T-helper 17 cell (primary cell): ENCODE measurements around the gene MSRB2. TPM values are rescaled to one million over a fixed set of nuclear protein-coding genes. Genes with fewer than 3 reads are reported as not detected.

ENCODE experiments used
- ATAC-seq: fragments of 150-1000 bp; cut with Tn5 transposase; 2 replicates; pipeline ENCODE4 v1.10.0; 2021; ENCODE audit warnings: mild to moderate bottlenecking, moderate library complexity
- DNase-seq, 3 donors: peaks; one replicate each; pipeline versions ENCODE4 v3.0.0 to v3.0.0-alpha.2; 2020 to 2021
- H3K9me3 ChIP-seq: one replicate; pipeline ENCODE4 v1.7.0; 2013; ENCODE audit warnings: low read length, mild to moderate bottlenecking; ENCODE audit not compliant: control insufficient read depth, poor library complexity, severe bottlenecking
- H3K27ac Mint-ChIP-seq: one replicate; pipeline ENCODE4 v1.8.0; 2022; ENCODE audit warnings: mild to moderate bottlenecking, moderate library complexity, mixed read lengths
- H3K27me3 Mint-ChIP-seq: one replicate; pipeline ENCODE4 v1.8.0; 2022; ENCODE audit warnings: mixed read lengths
- H3K36me3 Mint-ChIP-seq: one replicate; pipeline ENCODE4 v1.8.0; 2022; ENCODE audit warnings: low read depth, mixed read lengths
- H3K4me1 Mint-ChIP-seq: one replicate; pipeline ENCODE4 v1.8.0; 2022; ENCODE audit warnings: mild to moderate bottlenecking, mixed read lengths
- H3K4me3 Mint-ChIP-seq: one replicate; pipeline ENCODE4 v1.8.0; 2022; ENCODE audit warnings: mild to moderate bottlenecking, moderate library complexity, mixed read lengths
- total RNA-seq, 4 donors: library from RNA in 2 of 4; stranded (reverse) in 2 of 4; gene quantifications; one replicate each; pipeline ENCODE4 v1.2.3 and lab custom pipeline; 2022 to 2026

Gene MSRB2
- total RNA-seq, 2 donors from 2014 or later, result 1.1 to 6.2 TPM

DNA sequence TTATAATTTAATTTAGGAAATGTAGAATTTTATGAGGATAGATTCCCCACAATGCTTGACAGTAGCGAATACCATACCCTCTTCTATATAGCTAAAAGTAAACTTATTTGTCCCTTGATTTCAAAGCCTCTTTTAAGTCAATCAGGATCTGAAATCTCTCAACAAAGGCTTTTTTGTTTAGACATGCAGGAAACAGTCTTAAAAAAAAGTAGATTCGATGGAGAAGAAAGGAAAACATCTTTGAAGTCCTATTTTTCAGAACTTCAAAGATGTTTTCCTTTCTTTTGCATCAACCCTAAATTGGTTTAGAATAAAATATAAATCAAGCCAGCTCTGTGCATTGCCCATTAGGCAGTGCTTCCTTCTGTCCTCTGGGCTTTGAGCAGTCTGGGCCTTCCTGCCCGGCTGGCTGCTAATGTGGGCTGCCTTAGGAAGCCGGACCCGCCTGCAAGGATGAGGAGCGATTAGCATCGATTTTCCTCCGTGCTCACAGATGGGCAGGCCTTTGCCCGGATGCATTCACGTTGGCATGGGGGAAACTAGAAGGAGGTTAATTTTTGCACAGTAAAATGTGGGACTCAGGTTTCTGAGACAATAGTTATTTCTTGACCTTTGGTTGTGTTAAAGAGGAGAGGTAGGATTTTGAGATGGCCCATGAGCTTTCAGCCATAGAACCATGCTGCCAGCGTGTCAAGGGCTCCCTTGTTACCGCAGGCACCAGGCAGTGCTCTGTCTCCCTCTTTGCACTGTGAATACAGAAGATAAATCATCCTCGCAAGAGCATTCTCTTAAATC lies 15.5 kb downstream of the MSRB2 start:
- H3K27ac Mint-ChIP-seq, result no peak overlapping the region
- no peaks in the 10 kb centered on the region for H3K4me1 Mint-ChIP-seq
- no peak overlapping the region for H3K4me3 Mint-ChIP-seq
- no peak for ATAC-seq
- peaks cover 5% of the 10 kb centered on the region for H3K36me3 Mint-ChIP-seq
- DNase-seq, result no peak
- H3K9me3 ChIP-seq, result no peaks in the 10 kb centered on the region
- H3K27me3 Mint-ChIP-seq, result no peaks in the 10 kb centered on the region

DNA sequence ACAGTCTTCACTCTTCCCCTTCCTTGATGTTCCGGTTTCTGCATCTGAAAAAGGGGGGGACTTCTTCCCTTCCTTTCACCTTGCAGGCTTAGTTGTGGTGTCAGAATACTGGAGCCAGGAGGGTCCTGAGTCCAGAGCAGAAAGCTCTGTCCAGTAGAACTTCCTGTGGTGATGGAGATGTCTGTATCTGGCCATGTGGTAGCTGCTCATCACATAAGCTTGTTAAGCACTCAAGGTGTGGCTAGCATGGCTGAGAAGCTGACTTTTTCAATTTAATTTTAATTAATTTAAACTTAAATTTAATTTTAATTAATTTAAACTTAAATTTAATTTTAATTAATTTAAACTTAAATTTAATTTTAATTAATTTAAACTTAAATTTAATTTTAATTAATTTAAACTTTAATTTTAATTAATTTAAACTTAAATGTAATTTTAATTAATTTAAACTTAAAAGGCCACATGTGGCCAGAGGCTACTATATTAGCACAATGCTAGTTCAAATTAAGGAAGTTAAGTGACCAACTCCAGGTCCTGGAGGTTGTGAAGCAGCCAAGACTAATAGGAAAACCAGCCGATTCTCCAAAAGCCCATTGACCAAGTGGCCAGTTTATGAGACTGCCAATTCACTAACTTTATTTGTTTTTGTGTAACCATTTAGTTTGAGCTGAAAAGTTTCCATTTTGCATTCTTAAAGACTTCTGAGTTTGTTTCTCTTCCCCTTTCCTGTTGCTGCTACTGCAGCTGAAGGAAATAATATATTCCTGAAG lies 16.3 kb downstream of the MSRB2 start:
- Mint-ChIP-seq H3K4me1 (no peaks in the 10 kb centered on the region), H3K27ac (no peak overlapping the region), H3K27me3 (no peaks in the 10 kb centered on the region), H3K36me3 (peaks cover 5% of the 10 kb centered on the region), H3K4me3 (no peak overlapping the region)
- ATAC-seq (no peak), DNase-seq (no peak)
- no peaks in the 10 kb centered on the region for H3K9me3 ChIP-seq

GRCh38 chr10:23114228-23114850 lies 19.0 kb downstream of the MSRB2 start:
- no peak overlapping the region for H3K4me3 Mint-ChIP-seq
- H3K27me3 Mint-ChIP-seq, result no peaks in the 10 kb centered on the region
- no peaks in the 10 kb centered on the region for H3K9me3 ChIP-seq
- peaks cover 4% of the 10 kb centered on the region for H3K4me1 Mint-ChIP-seq
- H3K27ac Mint-ChIP-seq, result no peak overlapping the region
- no peak for ATAC-seq
- DNase-seq, result no peak
- no peaks in the 10 kb centered on the region for H3K36me3 Mint-ChIP-seq

- no peaks in the 10 kb centered on the region for H3K27me3 Mint-ChIP-seq
- H3K4me1 Mint-ChIP-seq, result peaks cover 4% of the 10 kb centered on the region
- no peak overlapping the region for H3K27ac Mint-ChIP-seq
- ATAC-seq (no peak), DNase-seq (no peak)
- no peak overlapping the region for H3K4me3 Mint-ChIP-seq
- H3K36me3 Mint-ChIP-seq, result no peaks in the 10 kb centered on the region
- H3K9me3 ChIP-seq, result no peaks in the 10 kb centered on the region
Measured at GRCh38 chr10:23116486-23117205, 21.3 kb downstream of the MSRB2 start.

- ATAC-seq (no peak), DNase-seq (no peak)
- H3K27me3 Mint-ChIP-seq, result no peaks in the 10 kb centered on the region
- no peak overlapping the region for H3K4me3 Mint-ChIP-seq
- no peak overlapping the region for H3K27ac Mint-ChIP-seq
- peaks cover 4% of the 10 kb centered on the region for H3K4me1 Mint-ChIP-seq
- H3K36me3 Mint-ChIP-seq, result no peaks in the 10 kb centered on the region
- no peaks in the 10 kb centered on the region for H3K9me3 ChIP-seq
Measured at GRCh38 chr10:23120001-23120934, 24.9 kb downstream of the MSRB2 start.

DNA sequence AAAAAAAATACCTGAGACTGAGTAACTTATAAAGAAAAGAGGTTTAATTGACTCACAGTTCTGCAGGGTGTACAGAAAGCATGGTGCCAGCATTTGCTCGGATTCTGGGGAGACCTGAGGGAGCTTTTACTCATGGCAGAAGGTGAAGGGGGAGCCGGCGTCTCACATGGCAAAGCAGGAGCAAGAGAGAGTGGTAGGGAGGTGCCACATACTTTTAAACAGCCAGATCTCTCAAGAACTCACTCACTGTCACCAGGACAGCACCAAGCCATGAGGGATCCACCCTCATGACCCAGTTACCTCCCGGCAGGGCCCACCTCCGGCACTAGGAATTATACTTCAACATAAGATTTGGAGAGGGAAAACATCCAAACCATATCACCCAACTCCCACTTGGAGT lies 25.8 kb downstream of the MSRB2 start:
- DNase-seq, result no peak
- Mint-ChIP-seq H3K27me3 (no peaks in the 10 kb centered on the region), H3K4me3 (no peak overlapping the region), H3K4me1 (peaks cover 4% of the 10 kb centered on the region), H3K27ac (no peak overlapping the region), H3K36me3 (no peaks in the 10 kb centered on the region)
- ATAC-seq, result no peak
- no peaks in the 10 kb centered on the region for H3K9me3 ChIP-seq

GRCh38 chr10:23136462-23136861 lies 41.1 kb downstream of the MSRB2 start:
- peaks cover 5% of the 10 kb centered on the region for H3K27me3 Mint-ChIP-seq
- H3K36me3 Mint-ChIP-seq, result peaks cover 2% of the 10 kb centered on the region
- DNase-seq, result no peak
- H3K9me3 ChIP-seq, result no peaks in the 10 kb centered on the region
- H3K4me1 Mint-ChIP-seq, result no peaks in the 10 kb centered on the region
- no peak for ATAC-seq
- H3K27ac Mint-ChIP-seq, result no peak overlapping the region
- H3K4me3 Mint-ChIP-seq, result no peak overlapping the region

GRCh38 chr10:23139677-23140076 lies 44.3 kb downstream of the MSRB2 start:
- Mint-ChIP-seq H3K27ac (no peak overlapping the region), H3K4me3 (no peak overlapping the region), H3K27me3 (no peaks in the 10 kb centered on the region), H3K4me1 (no peaks in the 10 kb centered on the region), H3K36me3 (peaks cover 2% of the 10 kb centered on the region)
- no peaks in the 10 kb centered on the region for H3K9me3 ChIP-seq
- ATAC-seq (no peak), DNase-seq (no peak)

- DNase-seq, result no peak
- no peak overlapping the region for H3K27ac Mint-ChIP-seq
- H3K4me1 Mint-ChIP-seq, result no peaks in the 10 kb centered on the region
- H3K27me3 Mint-ChIP-seq, result peaks cover 13% of the 10 kb centered on the region
- H3K9me3 ChIP-seq, result no peaks in the 10 kb centered on the region
- ATAC-seq, result no peak
- H3K36me3 Mint-ChIP-seq, result peaks cover 2% of the 10 kb centered on the region
- no peak overlapping the region for H3K4me3 Mint-ChIP-seq
Measured at GRCh38 chr10:23141995-23142394, 46.6 kb downstream of the MSRB2 start.

DNA sequence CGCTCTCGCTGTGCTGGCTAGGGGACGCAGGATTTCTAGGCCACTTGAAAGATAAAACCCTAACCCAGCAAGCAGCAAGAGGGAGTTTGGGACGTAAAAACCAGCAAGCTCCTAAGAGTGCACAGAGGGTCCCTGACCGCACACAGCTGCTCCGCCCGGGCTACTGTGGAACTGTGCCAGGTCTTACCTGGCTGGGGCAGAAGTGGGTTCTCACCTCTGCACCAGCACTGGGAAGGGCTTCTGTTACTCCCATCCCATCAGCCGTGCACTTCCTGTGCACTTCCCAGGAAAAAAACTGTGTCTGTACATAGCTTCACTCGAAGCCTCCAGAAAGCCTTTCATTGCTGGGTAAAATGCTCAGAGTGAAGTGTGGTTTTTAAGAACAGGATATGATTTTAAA lies 50.9 kb downstream of the MSRB2 start:
- H3K9me3 ChIP-seq, result no peaks in the 10 kb centered on the region
- H3K36me3 Mint-ChIP-seq, result no peaks in the 10 kb centered on the region
- ATAC-seq (no peak), DNase-seq (no peak)
- H3K4me1 Mint-ChIP-seq, result no peaks in the 10 kb centered on the region
- peaks cover 46% of the 10 kb centered on the region for H3K27me3 Mint-ChIP-seq
- no peak overlapping the region for H3K27ac Mint-ChIP-seq
- no peak overlapping the region for H3K4me3 Mint-ChIP-seq

DNA sequence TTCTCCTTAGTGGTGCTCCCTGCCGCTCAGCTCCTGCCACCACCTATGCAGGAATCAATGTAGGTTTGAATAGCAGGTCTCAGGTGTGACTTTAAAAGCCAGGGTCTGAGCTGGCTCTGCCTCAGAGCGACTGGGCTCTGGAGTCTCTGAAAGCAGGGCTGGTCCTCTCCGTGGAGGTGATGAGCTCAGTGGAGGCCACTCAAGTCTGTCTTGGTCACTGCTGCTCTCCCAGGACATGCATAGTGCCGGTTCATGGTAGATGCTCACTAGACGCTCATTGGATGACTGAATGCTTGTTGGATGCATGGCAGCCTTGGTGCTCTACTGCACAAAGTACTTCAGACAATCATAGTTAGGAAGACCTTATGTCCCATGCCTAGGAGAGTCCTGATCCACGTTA lies 51.7 kb downstream of the MSRB2 start:
- ATAC-seq (no peak), DNase-seq (no peak)
- no peaks in the 10 kb centered on the region for H3K9me3 ChIP-seq
- Mint-ChIP-seq H3K27ac (no peak overlapping the region), H3K36me3 (no peaks in the 10 kb centered on the region), H3K4me1 (no peaks in the 10 kb centered on the region), H3K4me3 (no peak overlapping the region), H3K27me3 (peaks cover 49% of the 10 kb centered on the region)

DNA sequence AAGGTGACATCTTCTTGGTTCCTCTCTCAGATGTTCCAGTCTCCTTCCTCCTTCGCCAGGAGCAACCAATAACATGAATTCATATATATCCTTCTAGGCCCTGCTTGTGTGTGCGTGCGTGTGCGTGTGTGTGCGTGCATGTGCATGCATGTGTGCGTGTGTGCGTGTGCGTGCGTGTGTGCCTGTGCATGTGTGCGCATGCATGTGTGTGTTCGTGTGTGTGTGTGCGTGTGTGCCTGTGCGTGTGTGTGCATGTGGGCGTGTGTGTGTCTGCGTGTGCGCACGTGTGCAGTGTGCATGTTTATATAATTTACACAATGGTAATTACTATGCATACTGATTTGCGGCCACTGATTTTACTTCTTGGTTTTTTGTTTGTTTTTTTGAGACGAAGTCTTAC lies 52.8 kb downstream of the MSRB2 start:
- no peaks in the 10 kb centered on the region for H3K36me3 Mint-ChIP-seq
- H3K4me1 Mint-ChIP-seq, result no peaks in the 10 kb centered on the region
- no peak for ATAC-seq
- no peak for DNase-seq
- H3K27me3 Mint-ChIP-seq, result peaks cover 49% of the 10 kb centered on the region
- H3K9me3 ChIP-seq, result no peaks in the 10 kb centered on the region
- no peak overlapping the region for H3K4me3 Mint-ChIP-seq
- H3K27ac Mint-ChIP-seq, result no peak overlapping the region
